Kidney tubule cell (primary cell): ENCODE results near the gene UNCX.

Experiments used
- DNase-seq: peaks from one replicate; pipeline ENCODE4 v3.0.0-alpha.2; 2018; ENCODE audit warnings: low spot score

The UNCX gene

GRCh38 chr7:1243964-1244416 is 11.3 kb downstream of the UNCX start:
- no peak for DNase-seq

- DNase-seq, result no peak
These were observed 12.2 kb downstream of the UNCX start for GRCh38 chr7:1244700-1245523.

GRCh38 chr7:1245524-1246050 is 12.9 kb downstream of the UNCX start:
- no peak for DNase-seq

GRCh38 chr7:1246160-1246870 is 13.6 kb downstream of the UNCX start:
- DNase-seq, result no peak

- DNase-seq, result no peak
These were observed 14.3 kb downstream of the UNCX start for GRCh38 chr7:1246871-1247526.

- DNase-seq, result no peak
These were observed 14.9 kb downstream of the UNCX start for GRCh38 chr7:1247527-1248041.

- no peak for DNase-seq
These were observed 15.7 kb downstream of the UNCX start for GRCh38 chr7:1248143-1248915.

- no peak for DNase-seq
These were observed 16.4 kb downstream of the UNCX start for GRCh38 chr7:1248916-1249581.

- no peak for DNase-seq
These were observed 17.1 kb downstream of the UNCX start for GRCh38 chr7:1249731-1250130.

- no peak for DNase-seq
These were observed 18.2 kb downstream of the UNCX start for GRCh38 chr7:1250901-1251300.

GRCh38 chr7:1251796-1252539 is 19.3 kb downstream of the UNCX start:
- no peak for DNase-seq

GRCh38 chr7:1252540-1253090 is 19.9 kb downstream of the UNCX start:
- no peak for DNase-seq

GRCh38 chr7:1253681-1254181 is 21.1 kb downstream of the UNCX start:
- DNase-seq, result no peak

- no peak for DNase-seq
These were observed 21.8 kb downstream of the UNCX start for GRCh38 chr7:1254281-1255079.

- DNase-seq, result no peak
These were observed 22.6 kb downstream of the UNCX start for GRCh38 chr7:1255080-1255816.

- no peak for DNase-seq
These were observed 23.2 kb downstream of the UNCX start for GRCh38 chr7:1255817-1256340.

- DNase-seq, result no peak
These were observed 23.9 kb downstream of the UNCX start for GRCh38 chr7:1256621-1257020.

- no peak for DNase-seq
These were observed 24.5 kb downstream of the UNCX start for GRCh38 chr7:1257221-1257620.
